AG04450 (cell line): ENCODE results near the gene PIGU. TPM values are rescaled to one million over a fixed set of nuclear protein-coding genes. Genes with fewer than 3 reads are reported as not detected.
A peak's percentile ranks its signal among the peaks of the same experiment; 100 is the strongest.

ENCODE experiments used
- CTCF ChIA-PET: fragments of 300-600, 350-600 bp; formaldehyde crosslinking; extraction: SDS; loops from one replicate; lab custom pipeline; 2022; ENCODE audit warnings: antibody characterized with exemption, inconsistent platforms; lab: Charles Lee
- POLR2A ChIA-PET: fragments of 350-600 bp; formaldehyde crosslinking; extraction: SDS; loops from one replicate; lab custom pipeline; 2021; ENCODE audit warnings: antibody characterized with exemption, inconsistent platforms; lab: Yijun Ruan, JAX
- DNase-seq: peaks from one replicate; pipeline ENCODE4 v3.0.0-alpha.2; 2011; ENCODE audit warnings: low read depth, low spot score
- H3K27ac ChIP-seq: one replicate; pipeline ENCODE4 v1.5.1; 2012; ENCODE audit warnings: low read depth, low read length, control low read depth
- H3K27me3 ChIP-seq: one replicate; pipeline ENCODE4 v1.6.0; 2012; ENCODE audit warnings: low read length; ENCODE audit not compliant: control insufficient read depth, insufficient read depth
- H3K4me3 ChIP-seq: 2 replicates; pipeline ENCODE4 v1.5.1; 2011; ENCODE audit warnings: mild to moderate bottlenecking, low read depth, low read length, control low read depth
- H3K9me3 ChIP-seq: 2 replicates; pipeline ENCODE4 v1.5.1; 2012; ENCODE audit warnings: low read length; ENCODE audit not compliant: control insufficient read depth, insufficient read depth
- CTCF ChIP-seq: IDR thresholded peaks from 2 replicates; pipeline ENCODE4 v1.5.1; 2011; ENCODE audit warnings: low read depth, low read length, control low read depth, inconsistent platforms
- polyA plus RNA-seq: library from polyadenylated mRNA; depleted of rRNA; stranded (reverse); fragments of >200 nt; gene quantifications from 2 replicates; pipeline ENCODE4 v1.2.3, GENCODE V29; 2011

PIGU gene
- polyA plus RNA-seq, 1 experiment: 54.8 TPM

- POLR2A ChIA-PET: interaction anchor here (1.0 to 2.0 kb wide), 2 partner anchors 10 to 224 kb away, joined by 4 to 18 read pairs; partner anchors contain the start of genes AHCY and DYNLRB1
- DNase-seq: no peak
- Histone ChIP-seq H3K27ac (peak overlapping the region; percentile 86), H3K4me3 (no peak overlapping the region; the same call in 1 of the 2 replicates), H3K27me3 (no peaks in the 10 kb centered on the region), H3K9me3 (no peaks in the 10 kb centered on the region)
- CTCF ChIA-PET: interaction anchor here (1.3 to 8.0 kb wide), 3 partner anchors 12 to 214 kb away, joined by 3 to 66 read pairs (median 8); no protein-coding TSS in a partner anchor
- TF ChIP-seq CTCF: no peak
These were observed 150.4 kb downstream of the PIGU start for GRCh38 chr20:34526466-34526865.

- CTCF ChIA-PET: interaction anchor here (8.0 kb wide), 1 partner anchor 213 kb away, joined by 66 read pairs; no protein-coding TSS in a partner anchor
- Histone ChIP-seq H3K27ac (peak overlapping the region; percentile 86), H3K4me3 (peak overlapping the region; percentile 23), H3K9me3 (no peaks in the 10 kb centered on the region), H3K27me3 (no peaks in the 10 kb centered on the region)
- POLR2A ChIA-PET: interaction anchor here (1.0 to 2.0 kb wide), 2 partner anchors 10 to 223 kb away, joined by 4 to 18 read pairs; partner anchors contain the start of genes AHCY and DYNLRB1
- DNase-seq: peak; percentile 99
- TF ChIP-seq CTCF: no peak
These were observed 151.0 kb downstream of the PIGU start for GRCh38 chr20:34525709-34526416.

GRCh38 chr20:34525342-34525708 is 151.6 kb downstream of the PIGU start:
- Histone ChIP-seq H3K4me3 (peak overlapping the region; percentile 7; the same call in 1 of the 2 replicates), H3K27ac (peak overlapping the region; percentile 86), H3K27me3 (no peaks in the 10 kb centered on the region), H3K9me3 (no peaks in the 10 kb centered on the region)
- ChIA-PET CTCF (interaction anchor here (8.0 kb wide), 1 partner anchor 213 kb away, joined by 66 read pairs; no protein-coding TSS in a partner anchor), POLR2A (interaction anchor here (1.0 to 2.0 kb wide), 2 partner anchors 9 to 222 kb away, joined by 4 to 18 read pairs; partner anchors contain the start of genes AHCY and DYNLRB1)
- TF ChIP-seq CTCF: no peak
- no peak for DNase-seq

GRCh38 chr20:34524426-34524825 is 152.5 kb downstream of the PIGU start:
- no peak for TF ChIP-seq CTCF
- ChIA-PET CTCF (interaction anchor here (1.0 to 8.0 kb wide), 2 partner anchors 127 to 212 kb away, joined by 3 to 66 read pairs; no protein-coding TSS in a partner anchor), POLR2A (interaction anchor here (2.0 kb wide), 1 partner anchor 8 kb away, joined by 18 read pairs; the partner anchor contains the start of gene DYNLRB1)
- Histone ChIP-seq H3K27me3 (no peaks in the 10 kb centered on the region), H3K9me3 (no peaks in the 10 kb centered on the region), H3K4me3 (no peak overlapping the region), H3K27ac (peak overlapping the region; percentile 39)
- DNase-seq: no peak
